MG63 (cell line): ENCODE results near the gene OGFR. TPM values are rescaled to one million over a fixed set of nuclear protein-coding genes. Genes with fewer than 3 reads are reported as not detected.

ENCODE experiments used
- DNase-seq: peaks from one replicate; pipeline ENCODE4 v3.0.0-alpha.2; 2020
- H3K27me3 ChIP-seq: fragments of 250-450 bp; sonication (Bioruptor Pico); 2 replicates; pipeline ENCODE4 v1.5.1; 2020; ENCODE audit warnings: mild to moderate bottlenecking, moderate library complexity
- H3K36me3 ChIP-seq: fragments of 250-450 bp; sonication (Bioruptor Pico); 2 replicates; pipeline ENCODE4 v1.5.1; 2020; ENCODE audit warnings: mild to moderate bottlenecking, moderate library complexity
- H3K4me3 ChIP-seq: fragments of 250-450 bp; sonication (Bioruptor Pico); 2 replicates; pipeline ENCODE4 v1.5.1; 2020; ENCODE audit warnings: mild to moderate bottlenecking, moderate library complexity
- H3K9me3 ChIP-seq: fragments of 250-450 bp; sonication (Bioruptor Pico); 2 replicates; pipeline ENCODE4 v1.5.1; 2020; ENCODE audit warnings: mild to moderate bottlenecking, moderate library complexity
- total RNA-seq: library from RNA; depleted of rRNA; stranded (reverse); fragments of >200 nt; shearing (Covaris generic); gene quantifications from 2 replicates; pipeline ENCODE4 v1.2.3, GENCODE V29; 2014; ENCODE audit warnings: low replicate concordance

The OGFR gene
- total RNA-seq, 1 experiment from 2014 or later, result 72.3 TPM

GRCh38 chr20:62776692-62777527 is 27.7 kb upstream of the OGFR start:
- Histone ChIP-seq H3K4me3 (no peak overlapping the region), H3K27me3 (no peaks in the 10 kb centered on the region), H3K9me3 (no peaks in the 10 kb centered on the region), H3K36me3 (no peaks in the 10 kb centered on the region)
- peak; percentile 76 for DNase-seq

GRCh38 chr20:62777528-62777830 is 27.2 kb upstream of the OGFR start:
- H3K4me3 ChIP-seq, result no peak overlapping the region
- no peaks in the 10 kb centered on the region for H3K36me3 ChIP-seq
- DNase-seq, result no peak
- H3K9me3 ChIP-seq, result no peaks in the 10 kb centered on the region
- no peaks in the 10 kb centered on the region for H3K27me3 ChIP-seq

GRCh38 chr20:62778058-62778457 is 26.6 kb upstream of the OGFR start:
- H3K36me3 ChIP-seq, result no peaks in the 10 kb centered on the region

GRCh38 chr20:62778601-62779416 is 25.8 kb upstream of the OGFR start:
- no peak for DNase-seq
- H3K27me3 ChIP-seq, result no peaks in the 10 kb centered on the region
- no peaks in the 10 kb centered on the region for H3K9me3 ChIP-seq
- H3K4me3 ChIP-seq, result no peak overlapping the region
- H3K36me3 ChIP-seq, result no peaks in the 10 kb centered on the region

More at GRCh38 chr20:62778058-62778457, 26.6 kb upstream of the OGFR start:
- Histone ChIP-seq H3K27me3 (no peaks in the 10 kb centered on the region), H3K9me3 (no peaks in the 10 kb centered on the region), H3K4me3 (no peak overlapping the region)
- DNase-seq, result no peak

- no peaks in the 10 kb centered on the region for H3K27me3 ChIP-seq
- H3K9me3 ChIP-seq, result no peaks in the 10 kb centered on the region
- H3K36me3 ChIP-seq, result no peaks in the 10 kb centered on the region
- no peak overlapping the region for H3K4me3 ChIP-seq
- no peak for DNase-seq
Measured at GRCh38 chr20:62779417-62779685, 25.3 kb upstream of the OGFR start.

- no peak for DNase-seq
- H3K4me3 ChIP-seq, result no peak overlapping the region
- no peaks in the 10 kb centered on the region for H3K27me3 ChIP-seq
- no peaks in the 10 kb centered on the region for H3K36me3 ChIP-seq
- H3K9me3 ChIP-seq, result no peaks in the 10 kb centered on the region
Measured at GRCh38 chr20:62780204-62780603, 24.4 kb upstream of the OGFR start.

GRCh38 chr20:62780696-62781095 is 23.9 kb upstream of the OGFR start:
- H3K27me3 ChIP-seq, result no peaks in the 10 kb centered on the region
- H3K4me3 ChIP-seq, result no peak overlapping the region
- DNase-seq, result no peak
- no peaks in the 10 kb centered on the region for H3K36me3 ChIP-seq
- H3K9me3 ChIP-seq, result no peaks in the 10 kb centered on the region

- H3K9me3 ChIP-seq, result no peaks in the 10 kb centered on the region
- no peak overlapping the region for H3K4me3 ChIP-seq
- H3K27me3 ChIP-seq, result no peaks in the 10 kb centered on the region
- no peak for DNase-seq
- no peaks in the 10 kb centered on the region for H3K36me3 ChIP-seq
Measured at GRCh38 chr20:62782149-62782892, 22.3 kb upstream of the OGFR start.

- no peak for DNase-seq
- H3K27me3 ChIP-seq, result no peaks in the 10 kb centered on the region
- no peak overlapping the region for H3K4me3 ChIP-seq
- H3K9me3 ChIP-seq, result no peaks in the 10 kb centered on the region
- no peaks in the 10 kb centered on the region for H3K36me3 ChIP-seq
Measured at GRCh38 chr20:62782893-62783278, 21.7 kb upstream of the OGFR start.

GRCh38 chr20:62784497-62784896 is 20.1 kb upstream of the OGFR start:
- Histone ChIP-seq H3K9me3 (no peaks in the 10 kb centered on the region), H3K4me3 (no peak overlapping the region), H3K27me3 (no peaks in the 10 kb centered on the region), H3K36me3 (no peaks in the 10 kb centered on the region)
- no peak for DNase-seq

GRCh38 chr20:62785393-62785792 is 19.2 kb upstream of the OGFR start:
- Histone ChIP-seq H3K27me3 (no peaks in the 10 kb centered on the region), H3K36me3 (no peaks in the 10 kb centered on the region), H3K9me3 (no peaks in the 10 kb centered on the region), H3K4me3 (no peak overlapping the region)
- no peak for DNase-seq

GRCh38 chr20:62786157-62786556 is 18.5 kb upstream of the OGFR start:
- DNase-seq, result no peak
- no peak overlapping the region for H3K4me3 ChIP-seq
- no peaks in the 10 kb centered on the region for H3K36me3 ChIP-seq
- H3K9me3 ChIP-seq, result no peaks in the 10 kb centered on the region
- H3K27me3 ChIP-seq, result no peaks in the 10 kb centered on the region

- no peaks in the 10 kb centered on the region for H3K27me3 ChIP-seq
- H3K4me3 ChIP-seq, result no peak overlapping the region
- H3K36me3 ChIP-seq, result no peaks in the 10 kb centered on the region
- DNase-seq, result no peak
- no peaks in the 10 kb centered on the region for H3K9me3 ChIP-seq
Measured at GRCh38 chr20:62787321-62787720, 17.3 kb upstream of the OGFR start.

GRCh38 chr20:62787866-62788265 is 16.8 kb upstream of the OGFR start:
- no peaks in the 10 kb centered on the region for H3K36me3 ChIP-seq
- no peak for DNase-seq
- no peaks in the 10 kb centered on the region for H3K27me3 ChIP-seq
- H3K9me3 ChIP-seq, result no peaks in the 10 kb centered on the region
- no peak overlapping the region for H3K4me3 ChIP-seq

- H3K27me3 ChIP-seq, result no peaks in the 10 kb centered on the region
- H3K4me3 ChIP-seq, result no peak overlapping the region
- DNase-seq, result no peak
- no peaks in the 10 kb centered on the region for H3K36me3 ChIP-seq
- no peaks in the 10 kb centered on the region for H3K9me3 ChIP-seq
Measured at GRCh38 chr20:62788607-62789006, 16.0 kb upstream of the OGFR start.

- no peaks in the 10 kb centered on the region for H3K9me3 ChIP-seq
- no peaks in the 10 kb centered on the region for H3K27me3 ChIP-seq
- H3K4me3 ChIP-seq, result no peak overlapping the region
- no peaks in the 10 kb centered on the region for H3K36me3 ChIP-seq
- no peak for DNase-seq
Measured at GRCh38 chr20:62790075-62790474, 14.6 kb upstream of the OGFR start.

GRCh38 chr20:62791301-62792181 is 13.1 kb upstream of the OGFR start:
- DNase-seq, result peak; percentile 90
- Histone ChIP-seq H3K36me3 (no peaks in the 10 kb centered on the region), H3K27me3 (no peaks in the 10 kb centered on the region), H3K9me3 (no peaks in the 10 kb centered on the region), H3K4me3 (no peak overlapping the region)
